ENCODE data around the gene TBC1D7. TPM values are rescaled to one million over a fixed set of nuclear protein-coding genes. Genes with fewer than 3 reads are reported as not detected.

The TBC1D7 gene
- total RNA-seq (ENCODE audit: low replicate concordance), result 26.2 and 28.7 TPM in 2 replicates
- long read RNA-seq, transcript TBC1D7-204 (8 exons, 1,276 nt), result major isoform, 10 of 86 reads
- long read RNA-seq, transcript TBC1D7-205 (7 exons, 1,084 nt), result minor isoform, 6 of 86 reads
- long read RNA-seq, partial matches to known transcripts, result 9 of 86 reads
- long read RNA-seq, other reads (novel, unspliced or antisense), result 58 of 86 reads

DNA sequence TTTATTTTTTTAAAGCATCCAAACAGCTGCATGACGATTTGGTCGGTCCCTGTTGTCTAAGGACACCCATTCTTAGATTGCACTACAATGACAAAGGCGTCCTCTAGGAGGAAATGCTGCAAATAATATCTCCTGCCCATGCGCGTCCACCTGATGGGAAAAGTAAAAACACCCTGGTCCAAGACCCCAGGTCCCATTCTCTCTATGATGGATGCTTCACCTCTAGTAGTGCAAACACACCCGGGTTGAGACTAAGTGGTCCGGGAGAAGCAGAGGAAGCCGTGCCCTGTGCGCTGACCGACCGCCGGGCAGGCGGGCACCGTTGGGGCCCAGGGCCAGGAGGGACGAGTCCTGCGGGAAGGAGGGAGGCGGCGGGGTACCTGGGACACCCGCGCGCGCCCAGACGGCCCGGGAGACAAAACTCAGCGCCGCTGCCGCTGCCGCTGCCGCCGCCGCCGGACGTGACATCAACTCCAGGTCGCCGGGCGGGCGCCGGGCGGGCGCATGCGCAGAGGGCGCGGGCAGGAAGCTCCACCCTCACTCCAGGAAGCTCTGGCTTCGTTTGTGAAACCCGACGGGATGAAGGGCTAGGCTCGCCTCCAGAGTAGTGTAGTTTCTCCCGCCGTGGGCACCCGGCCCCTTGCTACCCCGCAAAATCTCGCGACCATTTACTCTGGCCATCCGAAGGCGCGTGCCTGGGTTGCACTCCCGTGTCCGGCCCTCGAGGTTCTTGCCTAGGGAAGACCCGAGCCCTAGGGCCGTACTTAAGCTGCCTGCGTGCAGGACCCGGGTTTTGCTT, at the start of gene TBC1D7:
TSS of gene TBC1D7 (minus strand) at position 462 of the 799 bp plus-strand sequence. CDS start 1,639 bp downstream, outside the sequence.
- H3K9me3 Mint-ChIP-seq, result no peaks in the 10 kb centered on the region
- H3K4me3 Mint-ChIP-seq, result peak within 1 kb of the TSS; percentile 96
- H3K27me3 Mint-ChIP-seq, result no peaks in the 10 kb centered on the region
- peak; percentile 58 for TF ChIP-seq CTCF (conservative IDR thresholded peaks at IDR 0.05)
- peak within 1 kb of the TSS; percentile 93 for H3K27ac Mint-ChIP-seq
- peak; percentile 97 for DNase-seq (ENCODE audit: extremely low spot score, unreplicated experiment)
- H3K4me1 Mint-ChIP-seq (ENCODE audit: unreplicated experiment), result peaks cover 23% of the 10 kb centered on the region
- peaks cover 15% of the 10 kb centered on the region for H3K36me3 Mint-ChIP-seq

GRCh38 chr6:13377054-13377758, 48.9 kb upstream of the TBC1D7 start:
- H3K4me1 Mint-ChIP-seq (ENCODE audit: unreplicated experiment), result peaks cover 24% of the 10 kb centered on the region
- H3K9me3 Mint-ChIP-seq, result no peaks in the 10 kb centered on the region
- no peaks in the 10 kb centered on the region for H3K36me3 Mint-ChIP-seq
- no peak for TF ChIP-seq CTCF (conservative IDR thresholded peaks at IDR 0.05)
- no peak overlapping the region for H3K27ac Mint-ChIP-seq
- no peaks in the 10 kb centered on the region for H3K27me3 Mint-ChIP-seq
- H3K4me3 Mint-ChIP-seq, result no peak overlapping the region
- DNase-seq (ENCODE audit: extremely low spot score, unreplicated experiment), result no peak

DNA sequence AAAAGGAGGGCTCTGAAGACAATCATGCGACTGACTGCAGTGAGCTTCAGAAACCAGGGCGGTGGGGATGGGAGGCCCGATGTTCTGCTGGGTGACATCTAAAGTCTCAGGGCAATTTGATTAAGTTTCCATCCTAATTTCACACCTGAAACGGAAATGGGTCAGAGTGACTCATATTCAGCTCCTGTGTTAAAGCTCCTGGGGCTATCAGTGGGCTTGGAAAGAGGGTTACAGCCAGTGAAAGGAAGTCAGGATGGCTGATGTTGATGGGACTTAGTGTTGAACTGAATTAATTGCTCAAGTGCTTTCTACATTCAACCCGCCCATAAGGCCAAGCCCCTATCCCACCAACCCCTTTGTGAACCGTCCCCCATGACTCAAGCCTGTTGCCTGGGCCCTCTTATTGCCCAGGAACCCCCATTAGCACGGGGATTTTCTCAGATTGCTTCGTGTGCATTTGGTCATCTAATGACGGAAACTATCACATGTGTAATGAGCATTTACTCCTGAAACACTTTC, 47.1 kb upstream of the TBC1D7 start:
- Mint-ChIP-seq H3K4me1 (ENCODE audit: unreplicated experiment) (peaks cover 36% of the 10 kb centered on the region), H3K9me3 (no peaks in the 10 kb centered on the region), H3K36me3 (no peaks in the 10 kb centered on the region), H3K4me3 (no peak overlapping the region), H3K27ac (no peak overlapping the region), H3K27me3 (no peaks in the 10 kb centered on the region)
- no peak for TF ChIP-seq CTCF (conservative IDR thresholded peaks at IDR 0.05)
- no peak for DNase-seq (ENCODE audit: extremely low spot score, unreplicated experiment)

DNA sequence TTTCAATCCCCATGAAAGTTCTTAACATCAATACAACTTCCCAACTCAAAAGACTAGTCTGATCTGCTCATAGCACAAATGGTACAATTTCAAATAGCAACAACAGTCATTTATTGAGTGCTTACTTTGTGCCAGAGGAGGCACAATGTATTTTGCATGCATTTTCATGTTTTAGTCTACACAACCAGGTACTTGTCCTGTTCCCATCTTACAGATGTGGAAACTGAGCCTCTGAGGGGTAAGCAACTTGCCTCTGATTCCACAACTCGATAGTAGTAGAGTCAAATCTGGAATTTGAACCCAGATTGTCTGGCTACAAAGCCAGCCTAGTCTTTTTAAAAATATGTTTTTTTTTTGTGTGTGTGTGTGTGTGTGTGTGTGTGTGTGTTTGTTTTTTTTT, 45.6 kb upstream of the TBC1D7 start:
- no peaks in the 10 kb centered on the region for H3K9me3 Mint-ChIP-seq
- H3K27ac Mint-ChIP-seq, result no peak overlapping the region
- no peaks in the 10 kb centered on the region for H3K27me3 Mint-ChIP-seq
- DNase-seq (ENCODE audit: extremely low spot score, unreplicated experiment), result no peak
- no peak overlapping the region for H3K4me3 Mint-ChIP-seq
- no peak for TF ChIP-seq CTCF (conservative IDR thresholded peaks at IDR 0.05)
- H3K4me1 Mint-ChIP-seq (ENCODE audit: unreplicated experiment), result peaks cover 32% of the 10 kb centered on the region
- H3K36me3 Mint-ChIP-seq, result no peaks in the 10 kb centered on the region

DNA sequence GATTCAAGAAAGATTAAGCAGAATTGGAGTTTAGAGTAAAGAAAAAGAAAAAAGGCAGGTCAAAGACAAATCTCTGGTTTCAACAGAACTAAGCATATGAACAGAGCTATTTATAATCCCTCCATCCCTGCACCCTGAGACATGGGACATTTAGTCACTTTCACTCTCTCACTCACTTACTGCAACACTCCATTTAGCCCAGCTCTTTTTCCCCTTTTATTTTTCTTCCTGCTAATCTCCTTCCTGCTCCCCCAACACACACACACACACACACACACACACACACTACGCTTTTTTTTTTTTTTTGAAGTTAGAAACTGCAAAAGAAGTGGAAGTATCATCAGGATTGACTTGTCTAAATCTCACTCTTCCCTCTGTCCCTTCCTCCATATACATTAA, 45.1 kb upstream of the TBC1D7 start:
- Mint-ChIP-seq H3K27me3 (no peaks in the 10 kb centered on the region), H3K4me1 (ENCODE audit: unreplicated experiment) (peaks cover 29% of the 10 kb centered on the region), H3K36me3 (no peaks in the 10 kb centered on the region), H3K9me3 (no peaks in the 10 kb centered on the region), H3K27ac (no peak overlapping the region), H3K4me3 (no peak overlapping the region)
- DNase-seq (ENCODE audit: extremely low spot score, unreplicated experiment), result no peak
- no peak for TF ChIP-seq CTCF (conservative IDR thresholded peaks at IDR 0.05)

Data from type B pancreatic cell (in vitro differentiated cells).